Loucy (cell line): ENCODE data around the gene DUSP7.

ENCODE experiments used
- CTCF ChIP-seq: fragments of 200-600 bp; sonication (generic); conservative IDR thresholded peaks from 2 replicates; pipeline ENCODE4 v1.5.1; 2014; ENCODE audit warnings: mild to moderate bottlenecking, antibody characterized with exemption, low read length
- EZH2phosphoT487 ChIP-seq: fragments of 200-600 bp; IDR thresholded peaks from 2 replicates; pipeline ENCODE4 v1.6.1; 2018; ENCODE audit warnings: antibody characterized with exemption, mild to moderate bottlenecking, moderate library complexity, borderline replicate concordance

GRCh38 chr3:52004163-52004787 is 52.1 kb downstream of the DUSP7 start:
- TF ChIP-seq EZH2phosphoT487: no peak
- TF ChIP-seq CTCF: peak; percentile 55
